Stimulated activated naive CD8-positive, alpha-beta T cell treated with anti-CD3 and anti-CD28 coated beads, Interleukin-15, amount 100 ng/mL, for 72 hours (primary cell): ENCODE results near the gene MYO9B.
A peak's percentile ranks its signal among the peaks of the same experiment; 100 is the strongest.

Experiments used
- ATAC-seq: fragments of 150-1000 bp; cut with Tn5 transposase; 2 replicates; pipeline ENCODE4 v1.10.0; 2021; ENCODE audit warnings: mild to moderate bottlenecking, moderate library complexity
- DNase-seq, 2 donors: peaks; one replicate each; pipeline ENCODE4 v3.0.0; 2021 to 2022
- H3K27ac Mint-ChIP-seq, 2 donors: one replicate each; pipeline ENCODE4 v1.8.0; 2022; ENCODE audit warnings: mild to moderate bottlenecking in 2 of 2, mixed read lengths in 2 of 2, moderate library complexity in 2 of 2
- H3K27me3 Mint-ChIP-seq: one replicate; pipeline ENCODE4 v1.8.0; 2022; ENCODE audit warnings: mixed read lengths
- H3K4me1 Mint-ChIP-seq: one replicate; pipeline ENCODE4 v1.8.0; 2022; ENCODE audit warnings: mild to moderate bottlenecking, mixed read lengths
- H3K4me3 Mint-ChIP-seq, 2 donors: one replicate each; pipeline ENCODE4 v1.8.0; 2022; ENCODE audit warnings: mild to moderate bottlenecking in 2 of 2, mixed read lengths in 2 of 2, moderate library complexity in 1 of 2
- H3K9me3 Mint-ChIP-seq, 2 donors: one replicate each; pipeline ENCODE4 v1.8.0; 2022; ENCODE audit warnings: mixed read lengths in 2 of 2

The MYO9B gene

DNA sequence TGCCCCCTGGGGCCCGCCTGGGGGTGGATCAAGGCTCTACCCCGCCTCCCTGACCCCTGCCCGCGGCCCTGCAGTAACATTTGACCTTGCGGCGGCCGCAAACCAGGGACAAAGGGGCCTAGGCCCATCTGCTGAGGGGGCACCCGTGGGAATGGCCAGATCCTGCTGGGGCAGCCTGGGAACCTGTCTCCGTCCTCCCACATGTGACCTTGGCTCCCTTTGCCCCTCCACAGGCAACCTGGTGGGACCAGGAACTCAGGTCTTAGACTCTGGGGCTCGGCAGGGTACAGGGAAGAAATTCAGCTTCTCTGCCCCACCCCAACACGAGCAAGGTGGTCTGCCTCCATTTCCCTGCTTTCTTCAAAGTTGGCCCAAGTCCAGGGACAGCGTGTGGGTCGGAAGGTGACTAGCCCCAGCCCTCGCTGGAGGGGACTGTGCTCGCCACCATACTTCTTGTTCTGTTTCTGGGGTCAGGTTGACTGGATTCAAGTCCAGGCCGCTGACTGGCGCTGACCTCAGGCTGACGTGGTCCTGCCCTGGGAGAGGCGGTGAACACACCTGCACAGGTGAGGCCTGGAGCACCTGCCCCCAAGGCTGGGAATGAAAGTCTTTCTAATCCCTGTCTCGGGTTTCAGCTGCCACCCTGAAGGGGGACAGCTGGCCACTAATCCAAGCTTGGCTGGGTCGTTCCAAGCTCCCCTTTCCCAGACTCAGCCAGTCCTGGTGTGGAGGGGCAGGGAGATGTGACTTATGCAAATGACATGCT, 172.6 kb downstream of the MYO9B start:
- Mint-ChIP-seq H3K4me1 (peaks cover 24% of the 10 kb centered on the region), H3K27me3 (peaks cover 13% of the 10 kb centered on the region), H3K27ac (no peak overlapping the region), H3K4me3 (no peak overlapping the region), H3K9me3 (no peaks in the 10 kb centered on the region)
- DNase-seq (no peak), ATAC-seq (no peak)

DNA sequence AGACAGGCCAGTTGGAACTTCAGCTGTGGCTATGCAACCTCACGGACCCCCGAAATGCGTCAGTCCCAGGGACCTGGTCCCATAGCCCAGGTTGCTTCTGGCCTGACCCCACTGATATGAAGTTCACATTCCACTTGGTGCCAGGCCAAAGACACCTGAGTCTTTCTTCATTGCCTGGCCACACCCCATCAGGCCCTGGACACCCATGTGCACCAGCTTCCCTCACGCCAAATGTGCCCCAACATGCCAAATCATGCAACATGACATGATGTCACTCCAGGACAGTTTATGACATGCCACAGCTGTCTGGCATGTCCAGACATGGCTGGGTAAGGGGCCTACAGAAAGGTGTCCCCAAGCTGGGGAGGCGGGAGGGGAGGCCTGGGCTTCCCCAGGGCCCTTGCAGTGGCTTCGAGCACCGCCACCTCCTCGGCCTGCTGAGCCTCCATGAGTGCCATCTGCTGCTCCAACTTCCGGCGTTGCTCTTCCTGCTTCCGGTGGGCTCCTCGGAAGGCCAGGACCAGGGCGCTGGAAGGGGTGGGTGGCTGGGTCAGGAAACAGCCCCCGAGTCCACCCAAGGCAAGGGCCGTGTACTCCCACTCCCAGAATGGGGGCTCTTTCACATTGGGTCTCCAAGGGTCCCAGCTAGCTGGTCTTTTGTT, 174.4 kb downstream of the MYO9B start:
- DNase-seq, result no peak
- no peaks in the 10 kb centered on the region for H3K9me3 Mint-ChIP-seq
- no peak for ATAC-seq
- H3K4me3 Mint-ChIP-seq, result no peak overlapping the region
- peaks cover 13% of the 10 kb centered on the region for H3K27me3 Mint-ChIP-seq
- no peak overlapping the region for H3K27ac Mint-ChIP-seq
- peaks cover 17% of the 10 kb centered on the region for H3K4me1 Mint-ChIP-seq

DNA sequence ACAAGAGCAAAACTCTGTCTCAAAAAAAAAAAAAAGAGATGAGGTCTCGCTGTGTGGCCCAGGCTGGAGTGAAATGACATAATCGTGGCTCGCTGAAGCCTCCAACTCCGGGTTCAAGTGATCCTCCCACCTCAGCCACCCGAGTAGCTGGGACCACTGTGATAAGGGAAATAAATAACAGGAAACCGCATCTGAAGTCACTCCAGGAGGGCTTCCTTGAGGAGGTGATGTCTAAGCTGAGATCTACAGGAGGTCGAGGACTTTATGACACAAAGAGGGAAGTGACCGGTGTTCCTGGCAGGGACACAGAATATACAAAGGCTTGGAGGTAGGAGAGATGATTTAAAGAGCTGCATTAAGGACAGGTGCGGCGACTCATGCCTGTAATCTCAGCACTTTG, 179.1 kb downstream of the MYO9B start:
- H3K27me3 Mint-ChIP-seq, result no peaks in the 10 kb centered on the region
- ATAC-seq, result no peak
- DNase-seq, result no peak
- H3K27ac Mint-ChIP-seq, result no peak overlapping the region
- H3K4me1 Mint-ChIP-seq, result no peaks in the 10 kb centered on the region
- H3K9me3 Mint-ChIP-seq, result no peaks in the 10 kb centered on the region
- H3K4me3 Mint-ChIP-seq, result no peak overlapping the region

DNA sequence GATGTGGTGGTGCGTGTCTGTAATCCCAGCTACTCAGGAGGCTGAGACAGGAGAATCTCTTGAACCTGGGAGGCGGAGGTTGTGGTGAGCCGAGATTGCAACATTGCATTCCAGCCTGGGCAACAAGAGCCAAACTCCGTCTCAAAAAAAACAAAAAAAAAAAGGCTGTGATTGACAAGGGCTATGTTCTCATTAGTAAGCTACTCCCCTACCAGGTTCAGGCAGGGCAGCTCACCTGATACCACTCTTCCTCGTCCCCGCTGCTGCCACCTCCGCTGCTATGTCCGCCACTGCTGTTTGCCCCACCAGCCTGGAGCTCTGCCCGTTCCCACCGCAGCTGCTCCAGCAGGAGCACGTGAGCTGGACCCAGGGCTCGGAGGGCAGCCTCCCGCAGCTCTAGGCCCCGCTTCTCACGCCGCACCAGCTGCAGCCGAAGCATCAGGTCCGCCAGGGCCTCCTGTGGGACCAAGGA, 179.6 kb downstream of the MYO9B start:
- Mint-ChIP-seq H3K27ac (no peak overlapping the region), H3K9me3 (no peaks in the 10 kb centered on the region), H3K4me1 (no peaks in the 10 kb centered on the region), H3K4me3 (no peak overlapping the region), H3K27me3 (no peaks in the 10 kb centered on the region)
- no peak for DNase-seq
- ATAC-seq, result no peak

DNA sequence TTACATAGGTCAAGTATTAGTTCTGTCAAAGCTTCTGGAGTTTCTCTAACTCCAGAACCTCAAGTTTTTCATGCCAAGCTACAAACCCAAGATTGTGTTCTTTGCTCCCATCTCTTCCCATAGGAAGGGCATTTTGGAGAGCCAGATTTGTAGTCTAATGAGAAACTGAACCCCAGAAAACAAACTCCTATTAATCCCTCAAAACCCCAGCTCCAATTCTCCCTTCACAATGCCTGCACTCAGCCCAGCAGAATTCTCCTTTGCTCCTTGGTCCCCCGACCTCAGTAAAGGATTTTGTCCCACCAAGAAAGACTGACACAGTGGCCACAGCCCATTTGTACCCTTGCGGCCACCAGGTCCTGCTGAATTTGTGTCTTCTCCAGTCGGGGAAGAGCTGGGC, 180.6 kb downstream of the MYO9B start:
- H3K9me3 Mint-ChIP-seq, result no peaks in the 10 kb centered on the region
- H3K27ac Mint-ChIP-seq, result no peak overlapping the region
- H3K27me3 Mint-ChIP-seq, result peaks cover 8% of the 10 kb centered on the region
- ATAC-seq (no peak), DNase-seq (no peak)
- no peak overlapping the region for H3K4me3 Mint-ChIP-seq
- H3K4me1 Mint-ChIP-seq, result peaks cover 7% of the 10 kb centered on the region

GRCh38 chr19:17259118-17259780, 183.7 kb downstream of the MYO9B start:
- ATAC-seq (no peak), DNase-seq (no peak)
- Mint-ChIP-seq H3K4me3 (no peak overlapping the region), H3K27ac (no peak overlapping the region), H3K4me1 (peaks cover 9% of the 10 kb centered on the region), H3K9me3 (no peaks in the 10 kb centered on the region), H3K27me3 (peaks cover 8% of the 10 kb centered on the region)

DNA sequence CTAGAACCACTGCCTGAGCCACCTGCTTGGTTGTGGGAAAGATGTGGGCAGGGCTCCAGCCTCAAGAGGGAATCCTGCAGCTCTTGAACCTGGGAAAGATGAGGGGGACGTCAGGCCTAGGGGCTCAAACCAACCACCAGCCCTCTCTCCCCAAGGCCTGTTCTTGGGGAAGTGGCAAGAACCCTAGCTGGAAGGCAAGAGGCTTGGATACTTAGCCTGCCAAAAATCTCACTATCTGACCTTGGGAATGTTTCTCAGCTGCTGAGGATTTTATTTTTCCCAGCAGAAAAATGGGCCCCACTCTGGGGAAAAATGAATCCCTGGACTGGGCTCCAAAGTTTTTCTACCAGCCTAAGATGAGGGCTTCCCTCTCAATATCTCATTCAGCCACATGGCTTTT, 184.4 kb downstream of the MYO9B start:
- H3K4me1 Mint-ChIP-seq, result peaks cover 15% of the 10 kb centered on the region
- H3K4me3 Mint-ChIP-seq, result no peak overlapping the region
- DNase-seq, result no peak
- peaks cover 8% of the 10 kb centered on the region for H3K27me3 Mint-ChIP-seq
- no peak for ATAC-seq
- H3K9me3 Mint-ChIP-seq, result no peaks in the 10 kb centered on the region
- no peak overlapping the region for H3K27ac Mint-ChIP-seq

DNA sequence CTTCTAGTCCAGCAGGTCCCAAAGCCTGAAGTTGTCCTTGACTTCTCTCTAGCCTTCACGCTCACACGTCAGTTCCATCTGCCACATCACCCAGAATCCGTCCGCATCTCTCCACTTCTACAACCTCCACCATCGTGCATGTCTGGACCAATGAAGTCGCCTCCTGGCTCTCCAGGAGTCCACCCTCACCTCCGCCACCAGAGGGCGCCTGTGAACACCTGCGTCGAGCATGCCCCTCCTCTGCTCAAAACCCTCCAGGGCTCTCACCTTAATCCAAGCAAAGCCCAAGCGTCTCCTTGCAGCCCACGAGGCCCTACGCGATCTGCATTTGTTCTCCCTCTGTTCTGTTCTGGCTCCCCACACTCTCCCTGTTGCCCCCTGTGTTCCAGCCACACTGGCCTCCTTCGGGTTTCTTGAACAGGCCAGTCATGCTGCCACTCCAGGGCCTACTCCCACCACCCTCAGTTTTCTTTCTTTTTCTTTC, 185.3 kb downstream of the MYO9B start:
- ATAC-seq, result peak; percentile 100
- no peak overlapping the region for H3K4me3 Mint-ChIP-seq
- peak; percentile 86 to 92 for DNase-seq
- no peaks in the 10 kb centered on the region for H3K9me3 Mint-ChIP-seq
- peaks cover 16% of the 10 kb centered on the region for H3K4me1 Mint-ChIP-seq
- H3K27me3 Mint-ChIP-seq, result peaks cover 8% of the 10 kb centered on the region
- peak overlapping the region in 1 of 2 donors; percentile 0 for H3K27ac Mint-ChIP-seq

- H3K4me3 Mint-ChIP-seq, result no peak overlapping the region
- ATAC-seq (no peak), DNase-seq (no peak)
- peaks cover 8% of the 10 kb centered on the region for H3K27me3 Mint-ChIP-seq
- no peak overlapping the region for H3K27ac Mint-ChIP-seq
- no peaks in the 10 kb centered on the region for H3K9me3 Mint-ChIP-seq
- H3K4me1 Mint-ChIP-seq, result peaks cover 25% of the 10 kb centered on the region
Measured at GRCh38 chr19:17262557-17262956, 187.0 kb downstream of the MYO9B start.
